Progenitor cell of endocrine pancreas (in vitro differentiated cells): ENCODE measurements around the gene TMUB1. TPM values are rescaled to one million over a fixed set of nuclear protein-coding genes. Genes with fewer than 3 reads are reported as not detected.
A peak's percentile ranks its signal among the peaks of the same experiment; 100 is the strongest.
"Not testable (repeated sequence)": the region's sequence is repeated elsewhere in the genome, so short reads cannot be mapped to it uniquely, and the experiment has no call there.

ENCODE experiments used
- DNase-seq: peaks from one replicate; pipeline ENCODE4 v3.0.0; 2021; ENCODE audit warnings: low spot score; ENCODE audit not compliant: unreplicated experiment
- H3K27ac Mint-ChIP-seq: 2 replicates; pipeline ENCODE4 v1.8.0; 2021; ENCODE audit warnings: mild to moderate bottlenecking, moderate library complexity, mixed read lengths
- H3K27me3 Mint-ChIP-seq: 2 replicates; pipeline ENCODE4 v1.8.0; 2021; ENCODE audit warnings: mixed read lengths
- H3K36me3 Mint-ChIP-seq: 2 replicates; pipeline ENCODE4 v1.8.0; 2022; ENCODE audit warnings: mixed read lengths; ENCODE audit not compliant: insufficient read depth
- H3K4me1 Mint-ChIP-seq: 2 replicates; pipeline ENCODE4 v1.8.0; 2021; ENCODE audit warnings: low read depth, mixed read lengths
- H3K4me3 Mint-ChIP-seq: 2 replicates; pipeline ENCODE4 v1.8.0; 2021; ENCODE audit warnings: low read depth, mild to moderate bottlenecking, moderate library complexity, mixed read lengths
- H3K9me3 Mint-ChIP-seq: 2 replicates; pipeline ENCODE4 v1.8.0; 2021; ENCODE audit warnings: low read depth, mixed read lengths
- total RNA-seq: library from RNA; stranded (reverse); gene quantifications from 2 replicates; pipeline ENCODE4 v1.2.1, GENCODE V29; 2021
- TF ChIP-seq, protein P1 (sequence below): fragments of 200-600 bp; sonication (generic); IDR thresholded peaks from one replicate; pipeline ENCODE4 v1.5.0; 2021; ENCODE audit warnings: antibody characterized with exemption, mild to moderate bottlenecking; ENCODE audit not compliant: unreplicated experiment

Gene TMUB1
- total RNA-seq, 1 donor from 2014 or later, result 48.6 TPM

DNA sequence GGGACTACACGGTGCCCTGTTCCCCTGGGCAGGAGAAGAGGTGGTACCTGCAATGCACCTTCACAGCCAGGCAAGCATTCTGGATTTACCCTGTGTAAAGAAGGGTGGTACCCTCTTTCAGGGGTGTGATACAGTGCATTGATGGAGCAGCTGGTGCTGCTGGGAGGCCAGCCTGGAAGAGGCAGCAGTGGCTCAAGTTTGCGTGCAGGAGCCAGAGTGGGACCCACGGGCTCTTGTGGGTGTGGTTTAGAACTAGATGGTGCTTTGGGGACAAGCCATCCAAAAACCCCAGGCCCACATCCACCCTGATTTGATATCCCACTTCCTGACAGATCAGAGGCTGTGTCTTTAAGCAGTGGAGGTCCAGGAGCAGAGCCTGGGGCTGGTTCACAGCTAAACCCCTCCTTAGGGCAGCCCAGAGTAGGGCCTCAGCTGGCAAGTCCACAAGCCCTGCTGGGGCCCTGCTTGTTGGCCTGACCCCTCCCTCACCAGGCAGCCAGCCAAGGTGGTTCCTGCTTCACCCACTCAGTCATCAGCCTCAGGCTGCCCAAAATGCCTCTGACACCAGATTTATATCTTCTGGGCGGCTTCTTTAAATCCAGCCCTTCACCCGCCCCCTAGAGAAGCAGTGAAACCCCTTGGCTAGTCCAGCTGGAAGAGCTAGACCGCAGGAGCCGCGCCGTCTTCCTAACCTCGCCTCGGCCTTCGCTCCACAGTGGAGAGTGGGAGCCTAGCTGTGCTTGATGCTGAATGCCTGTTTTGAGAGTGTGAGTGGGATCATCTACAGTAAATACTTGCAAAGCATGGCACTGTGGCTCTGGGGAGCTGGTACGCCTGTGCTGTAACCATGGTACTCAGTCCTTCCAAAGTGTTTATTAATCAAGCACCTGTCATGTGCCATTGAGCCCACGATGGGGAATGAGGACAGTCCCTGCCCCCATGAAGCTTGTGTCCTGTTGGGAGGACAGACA lies 36.4 kb downstream of the TMUB1 start:
- no peak overlapping the region for H3K4me3 Mint-ChIP-seq

DNA sequence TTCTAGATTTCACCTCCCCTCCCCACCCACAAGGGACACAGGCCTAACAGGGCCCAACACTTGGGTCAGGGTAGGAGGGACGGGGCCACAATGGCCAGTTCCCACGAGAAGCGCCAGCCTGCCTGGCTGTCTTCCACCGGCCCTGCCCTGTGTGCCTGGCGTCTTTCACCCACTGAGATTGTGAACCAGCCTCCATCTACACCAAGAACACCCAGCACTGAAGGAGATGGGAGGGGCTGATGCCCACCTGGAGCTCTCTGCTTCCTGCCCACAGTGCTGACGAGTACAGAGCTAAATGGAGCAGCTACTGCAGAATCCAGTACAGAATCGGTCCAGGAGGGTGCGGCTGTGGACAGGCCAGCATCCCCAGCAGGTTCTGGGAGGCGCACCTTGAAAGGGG lies 37.3 kb downstream of the TMUB1 start:
- no peaks in the 10 kb centered on the region for H3K9me3 Mint-ChIP-seq
- no peaks in the 10 kb centered on the region for H3K36me3 Mint-ChIP-seq
- DNase-seq, result no peak
- H3K4me1 Mint-ChIP-seq, result no peaks in the 10 kb centered on the region
- H3K4me3 Mint-ChIP-seq, result no peak overlapping the region
- TF ChIP-seq, protein P1, sequence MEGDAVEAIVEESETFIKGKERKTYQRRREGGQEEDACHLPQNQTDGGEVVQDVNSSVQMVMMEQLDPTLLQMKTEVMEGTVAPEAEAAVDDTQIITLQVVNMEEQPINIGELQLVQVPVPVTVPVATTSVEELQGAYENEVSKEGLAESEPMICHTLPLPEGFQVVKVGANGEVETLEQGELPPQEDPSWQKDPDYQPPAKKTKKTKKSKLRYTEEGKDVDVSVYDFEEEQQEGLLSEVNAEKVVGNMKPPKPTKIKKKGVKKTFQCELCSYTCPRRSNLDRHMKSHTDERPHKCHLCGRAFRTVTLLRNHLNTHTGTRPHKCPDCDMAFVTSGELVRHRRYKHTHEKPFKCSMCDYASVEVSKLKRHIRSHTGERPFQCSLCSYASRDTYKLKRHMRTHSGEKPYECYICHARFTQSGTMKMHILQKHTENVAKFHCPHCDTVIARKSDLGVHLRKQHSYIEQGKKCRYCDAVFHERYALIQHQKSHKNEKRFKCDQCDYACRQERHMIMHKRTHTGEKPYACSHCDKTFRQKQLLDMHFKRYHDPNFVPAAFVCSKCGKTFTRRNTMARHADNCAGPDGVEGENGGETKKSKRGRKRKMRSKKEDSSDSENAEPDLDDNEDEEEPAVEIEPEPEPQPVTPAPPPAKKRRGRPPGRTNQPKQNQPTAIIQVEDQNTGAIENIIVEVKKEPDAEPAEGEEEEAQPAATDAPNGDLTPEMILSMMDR, result no peak
- H3K27me3 Mint-ChIP-seq, result peaks cover 15% of the 10 kb centered on the region
- no peak overlapping the region for H3K27ac Mint-ChIP-seq

More for the DNA sequence above, 36.4 kb downstream of the TMUB1 start:
- H3K36me3 Mint-ChIP-seq, result no peaks in the 10 kb centered on the region
- H3K4me1 Mint-ChIP-seq, result no peaks in the 10 kb centered on the region
- TF ChIP-seq, protein P1, result no peak
- no peak for DNase-seq
- H3K27me3 Mint-ChIP-seq, result peaks cover 19% of the 10 kb centered on the region
- H3K27ac Mint-ChIP-seq, result peak overlapping the region; percentile 60
- H3K9me3 Mint-ChIP-seq, result no peaks in the 10 kb centered on the region

DNA sequence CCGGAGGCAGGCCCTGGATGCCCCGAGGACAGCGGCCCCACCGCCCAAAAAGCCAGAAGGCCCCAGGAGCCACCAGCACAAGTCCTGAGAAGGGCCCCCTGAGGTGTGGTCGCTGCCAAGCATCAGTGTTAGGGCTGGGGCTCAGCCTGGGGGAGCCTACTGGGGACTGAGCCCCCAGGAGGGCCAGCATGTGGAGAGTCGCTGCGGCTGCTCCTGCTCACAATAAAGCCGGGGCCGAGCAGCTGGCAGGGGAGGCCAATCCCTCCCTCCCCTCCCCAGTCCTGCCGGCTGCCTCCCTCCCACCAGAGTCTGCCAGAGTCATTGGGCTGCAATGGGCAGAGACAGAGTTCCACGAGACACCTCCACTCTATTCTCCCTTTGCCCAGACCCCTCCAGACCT lies 38.0 kb downstream of the TMUB1 start:
- TF ChIP-seq, protein P1, result no peak
- H3K27ac Mint-ChIP-seq, result no peak overlapping the region
- no peak overlapping the region for H3K4me3 Mint-ChIP-seq

DNA sequence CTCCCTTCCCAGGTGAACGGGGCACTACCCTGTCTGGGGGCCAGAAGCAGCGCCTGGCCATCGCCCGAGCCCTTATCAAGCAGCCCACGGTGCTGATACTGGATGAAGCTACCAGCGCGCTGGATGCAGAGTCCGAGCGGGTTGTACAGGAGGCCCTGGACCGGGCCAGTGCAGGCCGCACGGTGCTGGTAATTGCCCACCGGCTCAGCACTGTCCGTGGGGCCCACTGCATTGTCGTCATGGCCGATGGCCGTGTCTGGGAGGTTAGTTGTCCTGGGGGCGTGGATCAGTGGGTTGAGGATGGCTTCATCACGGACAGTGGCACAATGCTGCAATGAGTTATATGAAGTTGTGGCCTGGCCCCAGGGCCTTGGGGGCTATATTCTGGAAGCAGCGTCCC lies 39.3 kb downstream of the TMUB1 start:
- Mint-ChIP-seq H3K9me3 (no peaks in the 10 kb centered on the region), H3K36me3 (no peaks in the 10 kb centered on the region), H3K27ac (no peak overlapping the region), H3K4me3 (no peak overlapping the region), H3K27me3 (peaks cover 4% of the 10 kb centered on the region), H3K4me1 (no peaks in the 10 kb centered on the region)
- DNase-seq, result no peak
- TF ChIP-seq, protein P1, result no peak

More for the DNA sequence above, 38.0 kb downstream of the TMUB1 start:
- Mint-ChIP-seq H3K27me3 (peaks cover 11% of the 10 kb centered on the region), H3K36me3 (no peaks in the 10 kb centered on the region), H3K4me1 (no peaks in the 10 kb centered on the region), H3K9me3 (no peaks in the 10 kb centered on the region)
- DNase-seq, result no peak

DNA sequence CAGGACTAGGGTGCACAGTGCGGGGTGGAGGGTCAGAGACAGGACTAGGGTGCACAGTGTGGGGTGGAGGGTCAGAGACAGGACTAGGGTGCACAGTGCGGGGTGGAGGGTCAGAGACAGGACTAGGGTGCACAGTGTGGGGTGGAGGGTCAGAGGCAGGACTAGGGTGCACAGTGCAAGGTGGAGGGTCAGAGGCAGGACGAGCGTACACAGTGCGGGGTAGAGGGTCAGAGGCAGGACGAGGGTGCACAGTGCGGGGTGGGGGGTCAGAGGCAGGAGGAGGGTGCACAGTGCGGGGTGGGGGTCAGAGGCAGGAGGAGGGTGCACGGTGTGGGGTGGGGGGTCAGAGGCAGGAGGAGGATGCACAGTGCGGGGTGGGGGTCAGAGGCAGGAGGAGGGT lies 39.8 kb downstream of the TMUB1 start:
- H3K36me3 Mint-ChIP-seq, H3K9me3 Mint-ChIP-seq, H3K27ac Mint-ChIP-seq, DNase-seq, H3K4me3 Mint-ChIP-seq, H3K4me1 Mint-ChIP-seq, H3K27me3 Mint-ChIP-seq: not testable (repeated sequence)
